Loucy (cell line): ENCODE results near the gene ISM1.

Experiments
- CTCF ChIP-seq: fragments of 200-600 bp; sonication (generic); conservative IDR thresholded peaks from 2 replicates; pipeline ENCODE4 v1.5.1; 2014; ENCODE audit warnings: mild to moderate bottlenecking, antibody characterized with exemption, low read length
- EZH2phosphoT487 ChIP-seq: fragments of 200-600 bp; IDR thresholded peaks from 2 replicates; pipeline ENCODE4 v1.6.1; 2018; ENCODE audit warnings: antibody characterized with exemption, mild to moderate bottlenecking, moderate library complexity, borderline replicate concordance

DNA sequence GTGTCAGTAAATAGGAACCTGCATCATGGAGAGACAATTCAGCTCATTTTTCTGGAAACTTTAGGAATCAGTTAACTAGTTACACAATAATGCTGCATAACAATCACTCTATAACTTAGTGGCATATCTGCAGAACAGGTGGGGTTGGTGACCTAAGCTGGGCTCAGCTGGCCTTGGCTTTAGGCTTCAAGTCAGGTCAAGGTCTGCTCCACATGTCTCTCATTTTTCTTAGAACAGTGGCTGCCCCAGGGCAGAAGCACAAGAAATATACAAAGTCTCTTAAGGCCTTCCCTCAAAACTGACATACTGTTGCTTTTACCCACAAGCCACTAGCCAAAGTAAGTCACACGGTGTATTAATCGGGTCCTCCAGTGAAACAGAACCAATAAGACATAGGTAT, 14.1 kb upstream of the ISM1 start:
- TF ChIP-seq CTCF (no peak), EZH2phosphoT487 (no peak)
